GM12873 (cell line): ENCODE data around the gene IRF8.

Experiments used
- TF ChIP-seq, protein P1 (sequence below): IDR thresholded peaks from 2 replicates; pipeline ENCODE4 v1.5.1; 2012; ENCODE audit warnings: low read depth, mild to moderate bottlenecking, moderate library complexity, low read length, control low read depth; ENCODE audit not compliant: insufficient read depth; ENCODE audit errors: missing control alignments

Gene IRF8

DNA sequence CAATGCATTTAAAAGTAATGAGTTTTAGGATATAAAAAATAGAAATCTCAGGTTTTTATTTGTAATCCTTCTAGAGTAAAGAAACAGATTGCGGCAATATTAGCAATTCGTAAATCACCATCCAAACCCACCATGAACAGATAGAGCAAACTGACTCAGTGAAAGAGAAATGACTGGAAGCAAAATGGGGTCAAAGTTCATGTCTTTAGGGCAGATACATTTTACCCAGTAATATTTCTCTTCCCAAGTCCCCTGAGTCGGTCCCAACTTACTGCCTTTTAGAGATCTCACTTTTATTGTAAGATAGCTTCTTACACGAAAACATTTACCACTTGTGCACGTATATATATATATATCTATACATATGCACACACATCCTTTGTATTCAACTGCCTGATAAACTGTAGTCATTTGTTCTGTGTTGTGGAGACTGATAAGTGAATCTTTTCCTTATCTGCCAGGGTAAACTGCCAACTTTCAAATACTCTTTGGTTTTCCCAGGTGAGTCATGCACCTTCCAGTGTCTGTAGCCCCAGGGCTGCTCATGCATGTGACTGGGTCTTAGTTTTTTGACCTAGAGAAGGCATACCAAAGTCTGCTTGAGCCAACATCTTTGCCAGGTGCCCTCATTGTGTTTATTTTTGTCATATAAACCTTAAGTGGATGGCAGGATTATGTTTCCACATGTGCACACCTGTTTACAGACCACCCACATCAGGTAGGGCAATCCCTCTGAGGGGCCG is 7.8 kb upstream of the IRF8 start:
- TF ChIP-seq, protein P1, sequence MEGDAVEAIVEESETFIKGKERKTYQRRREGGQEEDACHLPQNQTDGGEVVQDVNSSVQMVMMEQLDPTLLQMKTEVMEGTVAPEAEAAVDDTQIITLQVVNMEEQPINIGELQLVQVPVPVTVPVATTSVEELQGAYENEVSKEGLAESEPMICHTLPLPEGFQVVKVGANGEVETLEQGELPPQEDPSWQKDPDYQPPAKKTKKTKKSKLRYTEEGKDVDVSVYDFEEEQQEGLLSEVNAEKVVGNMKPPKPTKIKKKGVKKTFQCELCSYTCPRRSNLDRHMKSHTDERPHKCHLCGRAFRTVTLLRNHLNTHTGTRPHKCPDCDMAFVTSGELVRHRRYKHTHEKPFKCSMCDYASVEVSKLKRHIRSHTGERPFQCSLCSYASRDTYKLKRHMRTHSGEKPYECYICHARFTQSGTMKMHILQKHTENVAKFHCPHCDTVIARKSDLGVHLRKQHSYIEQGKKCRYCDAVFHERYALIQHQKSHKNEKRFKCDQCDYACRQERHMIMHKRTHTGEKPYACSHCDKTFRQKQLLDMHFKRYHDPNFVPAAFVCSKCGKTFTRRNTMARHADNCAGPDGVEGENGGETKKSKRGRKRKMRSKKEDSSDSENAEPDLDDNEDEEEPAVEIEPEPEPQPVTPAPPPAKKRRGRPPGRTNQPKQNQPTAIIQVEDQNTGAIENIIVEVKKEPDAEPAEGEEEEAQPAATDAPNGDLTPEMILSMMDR: no peak

DNA sequence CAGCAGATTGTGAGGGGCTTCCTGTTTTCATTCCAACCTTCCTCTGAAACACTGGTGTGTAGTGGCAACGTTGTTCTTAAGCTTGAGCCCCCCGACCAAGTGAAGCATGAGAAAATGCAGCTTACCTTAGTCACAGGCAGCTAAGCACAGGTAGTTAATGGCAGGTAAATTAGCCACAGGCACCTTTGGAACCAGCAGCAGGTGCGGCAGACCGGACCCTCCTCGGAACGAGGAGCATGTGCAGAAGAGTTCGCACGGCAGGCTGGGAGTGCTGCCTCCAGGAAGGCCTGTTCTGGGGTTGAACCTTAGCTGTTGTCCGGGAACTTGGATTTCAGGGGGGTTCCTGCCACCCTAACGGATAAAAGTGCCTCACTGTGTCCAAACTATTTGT is 7.2 kb upstream of the IRF8 start:
- TF ChIP-seq, protein P1: no peak

DNA sequence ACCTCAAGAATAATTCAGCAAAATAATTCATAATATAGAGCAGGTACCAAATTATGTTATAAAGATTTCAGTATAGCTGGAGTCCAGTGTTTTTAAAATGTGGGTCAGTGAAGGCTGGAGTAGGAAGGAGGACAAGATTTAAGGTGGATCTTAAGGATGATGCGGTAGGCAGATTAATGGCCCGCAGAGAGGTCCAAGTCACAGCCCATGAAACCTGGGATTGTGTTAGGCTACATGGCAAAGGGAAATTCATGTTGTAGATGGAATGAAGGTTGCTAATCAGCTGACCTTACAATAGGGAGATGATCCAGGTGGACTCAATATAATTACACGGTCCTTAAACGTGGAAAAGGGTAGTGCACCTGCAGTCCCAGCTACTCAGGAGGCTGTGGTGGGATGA is 6.2 kb upstream of the IRF8 start:
- TF ChIP-seq, protein P1: no peak

GRCh38 chr16:85894266-85894665 is 4.7 kb upstream of the IRF8 start:
- TF ChIP-seq, protein P1: peak; percentile 55

DNA sequence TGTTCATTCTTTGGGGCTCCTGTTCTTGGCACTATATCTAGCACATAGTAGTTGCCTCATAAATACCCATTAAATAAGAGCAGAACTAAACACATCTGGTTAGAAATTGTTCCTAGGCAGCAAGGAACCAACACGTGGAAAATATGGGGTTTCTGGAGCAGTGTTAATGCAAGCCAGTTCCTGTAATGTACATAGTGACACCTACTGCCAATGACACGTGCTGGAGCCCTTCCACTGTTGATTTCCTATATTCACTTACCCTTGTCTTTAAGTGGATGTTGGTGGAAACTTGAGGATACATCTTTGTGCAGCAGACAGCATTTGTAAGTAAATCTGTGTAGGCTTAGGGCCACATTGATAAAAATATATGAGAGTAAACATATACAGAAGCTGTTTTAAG is 1.6 kb upstream of the IRF8 start:
- TF ChIP-seq, protein P1: peak; percentile 23

DNA sequence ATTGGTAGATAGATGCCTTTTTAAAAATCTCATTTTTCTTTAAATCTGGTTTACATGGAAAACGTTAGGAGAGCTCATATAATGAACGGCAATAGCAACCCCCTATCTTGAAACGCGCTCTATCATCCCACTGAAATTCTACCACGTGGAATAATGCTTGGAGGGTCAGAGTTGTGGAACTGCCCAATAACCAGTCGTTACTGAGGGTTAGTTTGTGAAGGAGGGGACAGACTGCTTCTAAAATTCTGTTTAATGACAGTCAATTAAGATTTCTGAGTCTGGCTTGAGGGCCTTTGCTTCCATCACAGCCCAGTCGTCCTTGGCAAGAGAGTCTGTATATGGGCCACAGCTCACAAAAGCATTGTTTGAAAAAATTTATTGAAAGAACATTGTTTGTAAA is 482 bp downstream of the IRF8 start:
- TF ChIP-seq, protein P1: no peak

DNA sequence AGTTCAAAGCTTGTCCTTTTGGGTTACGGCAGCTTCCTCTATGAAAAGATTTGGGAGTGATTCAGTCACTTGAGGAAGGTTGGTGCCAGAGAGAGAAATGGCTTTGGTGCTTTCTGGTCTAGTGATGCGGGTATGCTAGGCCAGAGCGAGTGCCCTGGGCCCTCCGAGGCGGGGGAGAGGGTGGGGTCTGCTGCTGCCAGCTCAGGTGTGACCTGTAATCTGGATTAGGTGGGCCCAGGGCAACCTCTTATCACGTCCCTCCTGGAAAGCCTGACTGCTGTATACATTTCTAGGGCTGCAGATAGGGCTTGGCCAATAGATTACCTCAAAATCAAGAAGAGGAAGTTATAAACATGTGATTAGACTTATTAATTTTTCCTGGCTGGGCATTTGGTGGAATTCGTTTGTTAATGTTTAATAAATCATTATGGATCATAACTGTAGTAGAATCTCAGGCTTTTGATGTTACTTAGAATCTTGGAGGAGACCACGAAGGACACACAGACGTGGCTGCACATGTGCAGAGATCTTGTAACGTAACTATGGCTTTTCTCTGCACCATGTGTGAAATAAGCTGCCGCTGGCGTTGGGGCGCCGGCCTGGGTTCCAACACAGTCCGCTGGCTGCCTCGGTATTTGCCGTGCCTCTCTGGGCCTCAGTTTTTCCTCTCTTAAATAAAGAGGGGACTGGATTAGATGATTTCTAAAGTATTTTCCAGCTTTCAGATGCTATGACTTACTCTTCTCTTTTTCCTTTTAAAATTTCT is 1.2 kb downstream of the IRF8 start:
- TF ChIP-seq, protein P1: no peak
